Right lobe of liver (tissue), 6 donors: ENCODE results near the gene ST6GAL2. TPM values are rescaled to one million over a fixed set of nuclear protein-coding genes. Genes with fewer than 3 reads are reported as not detected.

Experiments used
- ATAC-seq, 4 donors: fragments of 200-7000 bp; cut with Tn5 transposase; one replicate each; pipeline ENCODE4 v1.9.1; 2020; ENCODE audit warnings: mild to moderate bottlenecking in 4 of 4, moderate library complexity in 4 of 4
- DNase-seq, 3 donors: peaks; one replicate each; pipeline ENCODE4 v3.0.0-alpha.2; 2020
- H3K27ac ChIP-seq, 3 donors: fragments of 200-600 bp; one replicate each; pipeline ENCODE4 v1.8.0; 2022
- H3K27me3 ChIP-seq, 2 donors: fragments of 200-600 bp; one replicate each; pipeline ENCODE4 v1.8.0; 2022
- H3K36me3 ChIP-seq, 4 donors: fragments of 200-600 bp; sonication (generic) in 1 of 4; one replicate each; pipeline versions ENCODE4 v1.5.1 to v1.8.0; 2017 to 2022; ENCODE audit warnings: control low read depth in 1 of 4
- H3K4me1 ChIP-seq, 4 donors: fragments of 200-600 bp; sonication (generic) in 1 of 4; one replicate each; pipeline versions ENCODE4 v1.5.1 to v1.8.0; 2017 to 2022; ENCODE audit warnings: control low read depth in 1 of 4
- H3K4me3 ChIP-seq, 3 donors: fragments of 200-600 bp; one replicate each; pipeline ENCODE4 v1.8.0; 2022
- H3K9me3 ChIP-seq, 4 donors: fragments of 200-600 bp; sonication (generic) in 1 of 4; one replicate each; pipeline versions ENCODE4 v1.5.1 to v1.8.0; 2017 to 2022; ENCODE audit warnings: control low read depth in 1 of 4
- CTCF ChIP-seq, 4 donors: fragments of 200-600 bp in 3 of 4; fragments of 450-650 bp in 1 of 4; IDR thresholded peaks; one replicate each; pipeline versions ENCODE4 v1.5.1 to v1.8.0; 2016 to 2022; ENCODE audit warnings: antibody characterized with exemption in 4 of 4, mild to moderate bottlenecking in 2 of 4
- POLR2A ChIP-seq: fragments of 450-650 bp; IDR thresholded peaks from one replicate; pipeline ENCODE4 v1.6.1; 2017; ENCODE audit warnings: antibody characterized with exemption, mild to moderate bottlenecking
- WGBS: methylation state at CpG from one replicate; pipeline ENCODE4 v1.1.6; 2018; ENCODE audit warnings: low coverage, low lambda C conversion rate; ENCODE audit not compliant: insufficient coverage; ENCODE audit errors: missing lambda C conversion rate; 5-methylcytosine and 5-hydroxymethylcytosine counted together
- intact Hi-C, 2 donors: fragments of 100-400 bp; cut with DNase I; formaldehyde crosslinking; loops; one replicate each; pipeline versions ENCODE4 v1.11.2 to v1.14.1; 2022
- total RNA-seq, 6 experiments: library from RNA; depleted of rRNA in 2 of 6; stranded (reverse); fragments of >200 nt in 2 of 6; fragmentation: NEBNext Ultra II Directional in 3 of 6; extraction: Animal tissue kit (Norgen Biotek cat#: 25700) in 3 of 6; gene quantifications; one replicate each; pipeline versions ENCODE4 v1.1.0 to v1.2.4, GENCODE V29; 2016 to 2023
- donor health status: DM: no; HTN: yes; CAD: no.
- donor health status: DM: no; HTN: no; CAD: no.
- donor health status: DM: no; HTN: no; CAD: no.
- donor health status: DM: no; HTN: yes; CAD: no.
- donor health status: DM: no; HTN: yes; CAD: no.

The ST6GAL2 gene
- total RNA-seq, 6 experiments from 2014 or later = 0.55 to 2.4 (median 1.7) TPM

GRCh38 chr2:106800976-106801655 is 84.9 kb downstream of the ST6GAL2 start:
- no peak for DNase-seq
- WGBS = 52% methylated on average over 10 of the region's 10 CpGs
- H3K27me3 ChIP-seq = no peaks in the 10 kb centered on the region
- H3K4me3 ChIP-seq = no peak overlapping the region
- H3K27ac ChIP-seq = no peak overlapping the region
- no peak for TF ChIP-seq CTCF (IDR thresholded peaks at IDR 0.05)
- TF ChIP-seq POLR2A = no peak
- intact Hi-C loops = no loop called here
- no peaks in the 10 kb centered on the region for H3K9me3 ChIP-seq
- no peak for ATAC-seq
- H3K4me1 ChIP-seq = no peaks in the 10 kb centered on the region
- H3K36me3 ChIP-seq = no peaks in the 10 kb centered on the region

DNA sequence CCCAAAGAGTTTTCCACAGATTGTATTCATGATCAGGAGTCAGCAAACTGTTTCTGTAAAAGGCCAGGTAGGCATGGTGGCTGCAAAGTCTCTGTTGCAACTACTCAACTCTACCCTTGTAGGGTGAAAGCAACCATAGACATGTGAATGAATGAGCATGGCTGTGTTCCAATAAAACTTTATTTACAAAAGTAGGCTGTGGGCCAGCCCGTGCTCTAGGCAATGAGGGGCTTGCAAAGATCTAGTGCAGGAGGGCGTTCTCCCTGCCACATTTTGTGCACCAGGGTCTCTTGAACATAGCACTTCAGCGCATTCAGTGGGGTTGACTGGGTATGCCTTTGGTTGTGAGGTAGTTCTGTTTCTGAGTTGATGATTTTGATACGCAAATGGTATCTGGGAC is 85.8 kb downstream of the ST6GAL2 start:
- Histone ChIP-seq H3K36me3 (no peaks in the 10 kb centered on the region), H3K4me1 (no peaks in the 10 kb centered on the region), H3K27ac (no peak overlapping the region), H3K9me3 (no peaks in the 10 kb centered on the region), H3K27me3 (no peaks in the 10 kb centered on the region), H3K4me3 (no peak overlapping the region)
- DNase-seq (no peak), ATAC-seq (no peak)
- no peak for TF ChIP-seq POLR2A
- no peak for TF ChIP-seq CTCF (IDR thresholded peaks at IDR 0.05)
- WGBS = 77% methylated on average over 3 of the region's 4 CpGs
- intact Hi-C loops = no loop called here

- no peak for TF ChIP-seq CTCF (IDR thresholded peaks at IDR 0.05)
- TF ChIP-seq POLR2A = no peak
- ATAC-seq = no peak
- no peaks in the 10 kb centered on the region for H3K9me3 ChIP-seq
- intact Hi-C loops = no loop called here
- H3K36me3 ChIP-seq = no peaks in the 10 kb centered on the region
- 32% methylated on average over 5 of the region's 5 CpGs for WGBS
- H3K27me3 ChIP-seq = no peaks in the 10 kb centered on the region
- no peak for DNase-seq
- no peaks in the 10 kb centered on the region for H3K4me1 ChIP-seq
- no peak overlapping the region for H3K27ac ChIP-seq
- no peak overlapping the region for H3K4me3 ChIP-seq
Observed at GRCh38 chr2:106798826-106799552, 87.0 kb downstream of the ST6GAL2 start.

DNA sequence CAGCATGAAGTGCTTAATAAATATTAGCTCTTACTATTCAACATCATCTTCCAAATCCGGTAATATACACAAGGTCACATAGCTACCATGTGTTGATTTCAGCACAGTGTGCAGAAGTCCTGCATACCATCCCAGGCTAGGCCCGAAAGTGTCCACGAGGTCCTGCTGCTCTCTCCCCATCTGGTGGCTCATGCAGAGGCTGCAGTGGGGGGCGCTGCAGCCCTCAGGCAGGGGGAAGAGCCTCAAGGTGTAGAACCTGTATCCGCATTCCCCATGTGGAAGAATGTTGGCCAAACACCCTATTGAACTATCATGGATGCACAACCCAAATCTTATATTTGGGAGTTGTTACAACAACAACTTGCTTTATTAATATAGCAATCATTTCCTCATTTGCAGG is 88.5 kb downstream of the ST6GAL2 start:
- Histone ChIP-seq H3K4me3 (no peak overlapping the region), H3K4me1 (no peaks in the 10 kb centered on the region), H3K27me3 (no peaks in the 10 kb centered on the region), H3K36me3 (no peaks in the 10 kb centered on the region), H3K27ac (no peak overlapping the region), H3K9me3 (no peaks in the 10 kb centered on the region)
- DNase-seq (no peak), ATAC-seq (no peak)
- 78% methylated on average over 4 of the region's 5 CpGs for WGBS
- TF ChIP-seq CTCF (IDR thresholded peaks at IDR 0.05) (no peak), POLR2A (no peak)
- intact Hi-C loops = no loop called here
